Stimulated activated CD8-positive, alpha-beta memory T cell treated with anti-CD3 and anti-CD28 coated beads, Interleukin-15, amount 100 ng/mL, for 24 hours (primary cell): ENCODE data around the gene KLHDC10.
"Not testable (repeated sequence)": the region's sequence is repeated elsewhere in the genome, so short reads cannot be mapped to it uniquely, and the experiment has no call there.

Experiments
- DNase-seq: peaks from one replicate; pipeline ENCODE4 v3.0.0-alpha.2; 2020; ENCODE audit warnings: low read depth

Gene KLHDC10

GRCh38 chr7:130079846-130080394, 9.6 kb downstream of the KLHDC10 start:
- DNase-seq = no peak

- DNase-seq = not testable (repeated sequence)
These were observed 13.2 kb downstream of the KLHDC10 start for GRCh38 chr7:130083497-130083896.

- DNase-seq = no peak
These were observed 13.9 kb downstream of the KLHDC10 start for GRCh38 chr7:130084037-130084875.

GRCh38 chr7:130085235-130085634, 14.9 kb downstream of the KLHDC10 start:
- not testable (repeated sequence) for DNase-seq

- no peak for DNase-seq
These were observed 16.6 kb downstream of the KLHDC10 start for GRCh38 chr7:130086938-130087337.

- no peak for DNase-seq
These were observed 17.0 kb downstream of the KLHDC10 start for GRCh38 chr7:130087364-130087763.

- DNase-seq = no peak
These were observed 20.6 kb downstream of the KLHDC10 start for GRCh38 chr7:130090745-130091532.

GRCh38 chr7:130091999-130092398, 21.7 kb downstream of the KLHDC10 start:
- no peak for DNase-seq

GRCh38 chr7:130092598-130092997, 22.3 kb downstream of the KLHDC10 start:
- no peak for DNase-seq

- no peak for DNase-seq
These were observed 25.5 kb downstream of the KLHDC10 start for GRCh38 chr7:130095812-130096211.

- DNase-seq = no peak
These were observed 26.0 kb downstream of the KLHDC10 start for GRCh38 chr7:130096243-130096827.

GRCh38 chr7:130099331-130099730, 29.0 kb downstream of the KLHDC10 start:
- no peak for DNase-seq

- no peak for DNase-seq
These were observed 32.3 kb downstream of the KLHDC10 start for GRCh38 chr7:130102588-130102987.

- no peak for DNase-seq
These were observed 37.8 kb downstream of the KLHDC10 start for GRCh38 chr7:130107949-130108674.

GRCh38 chr7:130108809-130109208, 38.5 kb downstream of the KLHDC10 start:
- no peak for DNase-seq

- DNase-seq = no peak
These were observed 41.8 kb downstream of the KLHDC10 start for GRCh38 chr7:130112093-130112492.

GRCh38 chr7:130112662-130113425, 42.5 kb downstream of the KLHDC10 start:
- no peak for DNase-seq

- DNase-seq = not testable (repeated sequence)
These were observed 43.1 kb downstream of the KLHDC10 start for GRCh38 chr7:130113426-130113805.

- no peak for DNase-seq
These were observed 43.6 kb downstream of the KLHDC10 start for GRCh38 chr7:130113887-130114286.

- DNase-seq = no peak
These were observed 44.0 kb downstream of the KLHDC10 start for GRCh38 chr7:130114374-130114773.

GRCh38 chr7:130114776-130115175, 44.4 kb downstream of the KLHDC10 start:
- no peak for DNase-seq
